Measurements from ENCODE around the gene TOX3.

TOX3 gene

GRCh38 chr16:52533296-52533695, 13.6 kb downstream of the TOX3 start:
- Histone ChIP-seq H3K9me3 (ENCODE audit: control insufficient read depth, insufficient read depth, low read depth, low read length) (no peaks in the 10 kb centered on the region), H3K36me3 (ENCODE audit: control insufficient read depth, insufficient read depth, low read length) (no peaks in the 10 kb centered on the region), H3K9ac (ENCODE audit: low read length) (no peak overlapping the region), H3K27me3 (ENCODE audit: control insufficient read depth, insufficient read depth, low read length) (no peaks in the 10 kb centered on the region), H3K4me3 (ENCODE audit: low read depth, low read length) (no peak overlapping the region), H3K4me1 (ENCODE audit: control insufficient read depth, insufficient read depth, low read length) (peaks cover 27% of the 10 kb centered on the region; the same call in 1 of the 2 replicates), H3K27ac (ENCODE audit: low read depth, low read length) (no peak overlapping the region)

- no peaks in the 10 kb centered on the region for H3K27me3 ChIP-seq (ENCODE audit: control insufficient read depth, insufficient read depth, low read length)
- no peak overlapping the region for H3K4me3 ChIP-seq (ENCODE audit: low read depth, low read length)
- peaks cover 27% of the 10 kb centered on the region; the same call in 1 of the 2 replicates for H3K4me1 ChIP-seq (ENCODE audit: control insufficient read depth, insufficient read depth, low read length)
- H3K9ac ChIP-seq (ENCODE audit: low read length) = no peak overlapping the region
- no peak overlapping the region for H3K27ac ChIP-seq (ENCODE audit: low read depth, low read length)
- H3K36me3 ChIP-seq (ENCODE audit: control insufficient read depth, insufficient read depth, low read length) = no peaks in the 10 kb centered on the region
- no peaks in the 10 kb centered on the region for H3K9me3 ChIP-seq (ENCODE audit: control insufficient read depth, insufficient read depth, low read depth, low read length)
These were observed 14.6 kb downstream of the TOX3 start for GRCh38 chr16:52532384-52532783.

GRCh38 chr16:52529226-52529625, 17.7 kb downstream of the TOX3 start:
- Histone ChIP-seq H3K27ac (ENCODE audit: low read depth, low read length) (no peak overlapping the region), H3K4me3 (ENCODE audit: low read depth, low read length) (no peak overlapping the region), H3K9me3 (ENCODE audit: control insufficient read depth, insufficient read depth, low read depth, low read length) (no peaks in the 10 kb centered on the region), H3K27me3 (ENCODE audit: control insufficient read depth, insufficient read depth, low read length) (no peaks in the 10 kb centered on the region), H3K4me1 (ENCODE audit: control insufficient read depth, insufficient read depth, low read length) (peaks cover 39% of the 10 kb centered on the region; the same call in 1 of the 2 replicates), H3K9ac (ENCODE audit: low read length) (no peak overlapping the region), H3K36me3 (ENCODE audit: control insufficient read depth, insufficient read depth, low read length) (no peaks in the 10 kb centered on the region)

- H3K9ac ChIP-seq (ENCODE audit: low read length) = no peak overlapping the region
- no peak overlapping the region for H3K4me3 ChIP-seq (ENCODE audit: low read depth, low read length)
- H3K27ac ChIP-seq (ENCODE audit: low read depth, low read length) = no peak overlapping the region
- no peaks in the 10 kb centered on the region for H3K9me3 ChIP-seq (ENCODE audit: control insufficient read depth, insufficient read depth, low read depth, low read length)
- H3K4me1 ChIP-seq (ENCODE audit: control insufficient read depth, insufficient read depth, low read length) = peaks cover 32% of the 10 kb centered on the region; the same call in 1 of the 2 replicates
- no peaks in the 10 kb centered on the region for H3K36me3 ChIP-seq (ENCODE audit: control insufficient read depth, insufficient read depth, low read length)
- H3K27me3 ChIP-seq (ENCODE audit: control insufficient read depth, insufficient read depth, low read length) = no peaks in the 10 kb centered on the region
These were observed 18.4 kb downstream of the TOX3 start for GRCh38 chr16:52528393-52529065.

GRCh38 chr16:52526830-52527229, 20.1 kb downstream of the TOX3 start:
- Histone ChIP-seq H3K9ac (ENCODE audit: low read length) (no peak overlapping the region), H3K4me1 (ENCODE audit: control insufficient read depth, insufficient read depth, low read length) (peaks cover 30% of the 10 kb centered on the region; the same call in 1 of the 2 replicates), H3K27me3 (ENCODE audit: control insufficient read depth, insufficient read depth, low read length) (no peaks in the 10 kb centered on the region), H3K4me3 (ENCODE audit: low read depth, low read length) (no peak overlapping the region), H3K9me3 (ENCODE audit: control insufficient read depth, insufficient read depth, low read depth, low read length) (no peaks in the 10 kb centered on the region), H3K36me3 (ENCODE audit: control insufficient read depth, insufficient read depth, low read length) (no peaks in the 10 kb centered on the region), H3K27ac (ENCODE audit: low read depth, low read length) (no peak overlapping the region)

- no peak overlapping the region for H3K27ac ChIP-seq (ENCODE audit: low read depth, low read length)
- no peak overlapping the region for H3K4me3 ChIP-seq (ENCODE audit: low read depth, low read length)
- no peaks in the 10 kb centered on the region for H3K27me3 ChIP-seq (ENCODE audit: control insufficient read depth, insufficient read depth, low read length)
- H3K4me1 ChIP-seq (ENCODE audit: control insufficient read depth, insufficient read depth, low read length) = peaks cover 35% of the 10 kb centered on the region
- no peak overlapping the region for H3K9ac ChIP-seq (ENCODE audit: low read length)
- H3K36me3 ChIP-seq (ENCODE audit: control insufficient read depth, insufficient read depth, low read length) = no peaks in the 10 kb centered on the region
- H3K9me3 ChIP-seq (ENCODE audit: control insufficient read depth, insufficient read depth, low read depth, low read length) = no peaks in the 10 kb centered on the region
These were observed 20.7 kb downstream of the TOX3 start for GRCh38 chr16:52526116-52526828.

- Histone ChIP-seq H3K27ac (ENCODE audit: low read depth, low read length) (no peak overlapping the region), H3K4me3 (ENCODE audit: low read depth, low read length) (no peak overlapping the region), H3K4me1 (ENCODE audit: control insufficient read depth, insufficient read depth, low read length) (peaks cover 23% of the 10 kb centered on the region), H3K9ac (ENCODE audit: low read length) (no peak overlapping the region), H3K36me3 (ENCODE audit: control insufficient read depth, insufficient read depth, low read length) (peaks cover 5% of the 10 kb centered on the region; the same call in 1 of the 2 replicates), H3K9me3 (ENCODE audit: control insufficient read depth, insufficient read depth, low read depth, low read length) (no peaks in the 10 kb centered on the region), H3K27me3 (ENCODE audit: control insufficient read depth, insufficient read depth, low read length) (no peaks in the 10 kb centered on the region)
These were observed 25.4 kb downstream of the TOX3 start for GRCh38 chr16:52521570-52521969.

GRCh38 chr16:52518884-52519283, 28.1 kb downstream of the TOX3 start:
- Histone ChIP-seq H3K4me1 (ENCODE audit: control insufficient read depth, insufficient read depth, low read length) (peaks cover 12% of the 10 kb centered on the region), H3K27me3 (ENCODE audit: control insufficient read depth, insufficient read depth, low read length) (no peaks in the 10 kb centered on the region), H3K9ac (ENCODE audit: low read length) (no peak overlapping the region), H3K9me3 (ENCODE audit: control insufficient read depth, insufficient read depth, low read depth, low read length) (no peaks in the 10 kb centered on the region), H3K36me3 (ENCODE audit: control insufficient read depth, insufficient read depth, low read length) (peaks cover 5% of the 10 kb centered on the region; the same call in 1 of the 2 replicates), H3K4me3 (ENCODE audit: low read depth, low read length) (no peak overlapping the region), H3K27ac (ENCODE audit: low read depth, low read length) (no peak overlapping the region)

- no peaks in the 10 kb centered on the region for H3K9me3 ChIP-seq (ENCODE audit: control insufficient read depth, insufficient read depth, low read depth, low read length)
- H3K4me3 ChIP-seq (ENCODE audit: low read depth, low read length) = no peak overlapping the region
- H3K27me3 ChIP-seq (ENCODE audit: control insufficient read depth, insufficient read depth, low read length) = no peaks in the 10 kb centered on the region
- no peak overlapping the region for H3K9ac ChIP-seq (ENCODE audit: low read length)
- H3K36me3 ChIP-seq (ENCODE audit: control insufficient read depth, insufficient read depth, low read length) = peaks cover 5% of the 10 kb centered on the region; the same call in 1 of the 2 replicates
- no peak overlapping the region for H3K27ac ChIP-seq (ENCODE audit: low read depth, low read length)
- peaks cover 6% of the 10 kb centered on the region; the same call in 1 of the 2 replicates for H3K4me1 ChIP-seq (ENCODE audit: control insufficient read depth, insufficient read depth, low read length)
These were observed 31.8 kb downstream of the TOX3 start for GRCh38 chr16:52515068-52515671.

- Histone ChIP-seq H3K9ac (ENCODE audit: low read length) (no peak overlapping the region), H3K27ac (ENCODE audit: low read depth, low read length) (no peak overlapping the region)
These were observed 34.5 kb downstream of the TOX3 start for GRCh38 chr16:52512297-52512987.

More at GRCh38 chr16:52512297-52512987, 34.5 kb downstream of the TOX3 start:
- Histone ChIP-seq H3K36me3 (ENCODE audit: control insufficient read depth, insufficient read depth, low read length) (no peaks in the 10 kb centered on the region), H3K27me3 (ENCODE audit: control insufficient read depth, insufficient read depth, low read length) (no peaks in the 10 kb centered on the region), H3K9me3 (ENCODE audit: control insufficient read depth, insufficient read depth, low read depth, low read length) (no peaks in the 10 kb centered on the region), H3K4me1 (ENCODE audit: control insufficient read depth, insufficient read depth, low read length) (peaks cover 6% of the 10 kb centered on the region; the same call in 1 of the 2 replicates), H3K4me3 (ENCODE audit: low read depth, low read length) (no peak overlapping the region)

Data from HUES6 (cell line).